B cell (primary cell): ENCODE results near the gene FBXO48.

ENCODE experiments used
- CTCF ChIP-seq: fragments of 200-600 bp; IDR thresholded peaks from one replicate; pipeline ENCODE4 v1.8.0; 2022; ENCODE audit warnings: antibody characterized with exemption, mild to moderate bottlenecking
- EZH2 ChIP-seq: IDR thresholded peaks from 2 replicates; pipeline ENCODE4 v1.6.1; 2012; ENCODE audit warnings: borderline replicate concordance, low read depth, mild to moderate bottlenecking, moderate library complexity, low read length; ENCODE audit not compliant: insufficient read depth, poor library complexity, severe bottlenecking

GRCh38 chr2:68489282-68489681, 22.2 kb upstream of the FBXO48 start:
- TF ChIP-seq CTCF (no peak), EZH2 (no peak)
